IPS DF 4.7 (cell line): ENCODE measurements around the gene CNOT4.
"Not testable (repeated sequence)": the region's sequence is repeated elsewhere in the genome, so short reads cannot be mapped to it uniquely, and the experiment has no call there.

ENCODE experiments used
- DNase-seq: peaks from one replicate; pipeline ENCODE4 v3.0.0-alpha.2; 2013; ENCODE audit warnings: low spot score; ENCODE audit errors: extremely low read depth

The CNOT4 gene

GRCh38 chr7:135364206-135364605 is 145.7 kb downstream of the CNOT4 start:
- DNase-seq = no peak

GRCh38 chr7:135362871-135363270 is 147.0 kb downstream of the CNOT4 start:
- DNase-seq = no peak

- DNase-seq = no peak
These were observed 148.1 kb downstream of the CNOT4 start for GRCh38 chr7:135361788-135362187.

- no peak for DNase-seq
These were observed 150.3 kb downstream of the CNOT4 start for GRCh38 chr7:135359615-135360014.

- no peak for DNase-seq
These were observed 154.4 kb downstream of the CNOT4 start for GRCh38 chr7:135355377-135356048.

GRCh38 chr7:135353832-135354231 is 156.1 kb downstream of the CNOT4 start:
- no peak for DNase-seq

GRCh38 chr7:135352285-135352684 is 157.6 kb downstream of the CNOT4 start:
- DNase-seq = no peak

- not testable (repeated sequence) for DNase-seq
These were observed 158.8 kb downstream of the CNOT4 start for GRCh38 chr7:135351070-135351469.

- DNase-seq = no peak
These were observed 160.2 kb downstream of the CNOT4 start for GRCh38 chr7:135349746-135350145.

GRCh38 chr7:135348493-135348892 is 161.4 kb downstream of the CNOT4 start:
- no peak for DNase-seq

GRCh38 chr7:135343361-135343760 is 166.5 kb downstream of the CNOT4 start:
- DNase-seq = no peak

GRCh38 chr7:135342887-135343286 is 167.0 kb downstream of the CNOT4 start:
- DNase-seq = no peak

GRCh38 chr7:135341049-135341448 is 168.9 kb downstream of the CNOT4 start:
- no peak for DNase-seq

- no peak for DNase-seq
These were observed 171.8 kb downstream of the CNOT4 start for GRCh38 chr7:135337977-135338550.

GRCh38 chr7:135337506-135337905 is 172.4 kb downstream of the CNOT4 start:
- no peak for DNase-seq

- DNase-seq = peak; percentile 90
These were observed 174.2 kb downstream of the CNOT4 start for GRCh38 chr7:135335628-135336139.

- DNase-seq = no peak
These were observed 174.9 kb downstream of the CNOT4 start for GRCh38 chr7:135334830-135335543.

- DNase-seq = no peak
These were observed 176.0 kb downstream of the CNOT4 start for GRCh38 chr7:135333946-135334345.

- DNase-seq = no peak
These were observed 176.7 kb downstream of the CNOT4 start for GRCh38 chr7:135333200-135333599.

GRCh38 chr7:135330088-135330487 is 179.8 kb downstream of the CNOT4 start:
- no peak for DNase-seq

GRCh38 chr7:135328526-135328925 is 181.4 kb downstream of the CNOT4 start:
- no peak for DNase-seq

- no peak for DNase-seq
These were observed 181.8 kb downstream of the CNOT4 start for GRCh38 chr7:135328053-135328452.
